GM23338 (cell line): ENCODE measurements around the gene OTUD1. TPM values are rescaled to one million over a fixed set of nuclear protein-coding genes. Genes with fewer than 3 reads are reported as not detected.

Experiments
- ATAC-seq: fragments of 200-7000 bp; cut with Tn5 transposase; 3 replicates; pipeline ENCODE4 v1.9.1; 2020
- DNase-seq: peaks from one replicate; pipeline ENCODE4 v3.0.0-alpha.2; 2015; ENCODE audit warnings: low spot score
- H2AFZ ChIP-seq: fragments of 200-600 bp; sonication (generic); 2 replicates; pipeline ENCODE4 v1.8.0; 2016; ENCODE audit warnings: antibody characterized with exemption, mild to moderate bottlenecking, moderate library complexity
- H3F3A ChIP-seq: fragments of 200-600 bp; sonication (generic); replicated peaks from 2 replicates; pipeline ENCODE4 v1.8.0; 2017; ENCODE audit warnings: antibody characterized with exemption, mixed run types, low read depth
- H3K27ac ChIP-seq: fragments of 200-600 bp; sonication (generic); 2 replicates; pipeline ENCODE4 v1.6.1; 2016; ENCODE audit warnings: low read depth
- H3K27me3 ChIP-seq: fragments of 200-600 bp; sonication (generic); 2 replicates; pipeline ENCODE4 v1.8.0; 2016; ENCODE audit warnings: mild to moderate bottlenecking, mixed run types, moderate library complexity; ENCODE audit not compliant: insufficient read depth
- H3K36me3 ChIP-seq: fragments of 200-600 bp; sonication (generic); 2 replicates; pipeline ENCODE4 v1.8.0; 2016; ENCODE audit warnings: mild to moderate bottlenecking; ENCODE audit not compliant: insufficient read depth
- H3K4me1 ChIP-seq: fragments of 200-600 bp; sonication (generic); 2 replicates; pipeline ENCODE4 v1.8.0; 2016; ENCODE audit warnings: mild to moderate bottlenecking, moderate library complexity; ENCODE audit not compliant: insufficient read depth
- H3K4me2 ChIP-seq: fragments of 200-600 bp; sonication (generic); 2 replicates; pipeline ENCODE4 v1.7.1; 2017; ENCODE audit warnings: mixed run types
- H3K4me3 ChIP-seq: fragments of 200-600 bp; sonication (generic); 2 replicates; pipeline ENCODE4 v1.6.1; 2016; ENCODE audit warnings: mixed run types
- H3K79me2 ChIP-seq: fragments of 200-600 bp; sonication (generic); replicated peaks from 2 replicates; pipeline ENCODE4 v1.8.0; 2017; ENCODE audit warnings: mild to moderate bottlenecking; ENCODE audit not compliant: insufficient read depth
- H3K9me2 ChIP-seq: fragments of 200-600 bp; sonication (generic); 2 replicates; pipeline ENCODE4 v1.8.0; 2017; ENCODE audit not compliant: insufficient read depth
- H4K20me1 ChIP-seq: fragments of 200-600 bp; sonication (generic); replicated peaks from 2 replicates; pipeline ENCODE4 v1.8.0; 2017; ENCODE audit warnings: mild to moderate bottlenecking; ENCODE audit not compliant: insufficient read depth
- H3K27ac Mint-ChIP-seq: 2 replicates; pipeline ENCODE4 v1.8.0; 2020; ENCODE audit warnings: inconsistent platforms, mild to moderate bottlenecking, moderate library complexity, mixed read lengths
- H3K27me3 Mint-ChIP-seq: 3 replicates; pipeline ENCODE4 v1.8.0; 2022; ENCODE audit warnings: low read depth, mild to moderate bottlenecking, moderate library complexity, mixed read lengths, inconsistent platforms; ENCODE audit not compliant: insufficient read depth, poor library complexity
- H3K36me3 Mint-ChIP-seq: 3 replicates; pipeline ENCODE4 v1.8.0; 2021; ENCODE audit warnings: low read depth, mild to moderate bottlenecking, inconsistent platforms, moderate library complexity, mixed read lengths
- H3K4me1 Mint-ChIP-seq: 3 replicates; pipeline ENCODE4 v1.8.0; 2020; ENCODE audit warnings: mild to moderate bottlenecking, inconsistent platforms, mixed read lengths
- H3K4me3 Mint-ChIP-seq: 3 replicates; pipeline ENCODE4 v1.8.0; 2021; ENCODE audit warnings: moderate library complexity, mild to moderate bottlenecking, inconsistent platforms, mixed read lengths
- H3K9me3 Mint-ChIP-seq: 3 replicates; pipeline ENCODE4 v1.8.0; 2020; ENCODE audit warnings: moderate library complexity, mild to moderate bottlenecking, inconsistent platforms, mixed read lengths
- EZH2 ChIP-seq: fragments of 200-600 bp; sonication (generic); IDR thresholded peaks from one replicate; pipeline ENCODE4 v1.8.0; 2017; ENCODE audit warnings: antibody characterized with exemption, mild to moderate bottlenecking, low read depth; ENCODE audit not compliant: unreplicated experiment
- JUNB ChIP-seq: IDR thresholded peaks from one replicate; pipeline ENCODE4 v1.6.1; 2016; ENCODE audit warnings: antibody characterized with exemption; ENCODE audit not compliant: unreplicated experiment
- POLR2AphosphoS5 ChIP-seq: IDR thresholded peaks from 2 replicates; pipeline ENCODE4 v1.6.1; 2016; ENCODE audit warnings: antibody characterized with exemption, low read depth
- STAT1 ChIP-seq: IDR thresholded peaks from one replicate; pipeline ENCODE4 v1.6.1; 2016; ENCODE audit warnings: antibody characterized with exemption; ENCODE audit not compliant: unreplicated experiment
- ZNF114 ChIP-seq: fragments of 250-450 bp; sonication (Bioruptor Pico); IDR thresholded peaks from 2 replicates; pipeline ENCODE4 v1.5.0; 2020; ENCODE audit warnings: mild to moderate bottlenecking, moderate library complexity
- ZNF331 ChIP-seq: fragments of 250-450 bp; sonication (Bioruptor Pico); IDR thresholded peaks from 2 replicates; pipeline ENCODE4 v1.5.0; 2020; ENCODE audit warnings: low read depth, mild to moderate bottlenecking, moderate library complexity
- polyA plus RNA-seq: library from polyadenylated mRNA; unstranded; fragments of >200 nt; fragmentation: Nextera tagmentation; extraction: Ambion mirVana; gene quantifications from 2 replicates; pipeline ENCODE4 v1.2.1, GENCODE V29; 2016
- total RNA-seq: library from RNA; depleted of rRNA; stranded (reverse); fragments of >200 nt; shearing (Covaris generic); gene quantifications from 2 replicates; pipeline ENCODE4 v1.2.3, GENCODE V29; 2014
- TF ChIP-seq, protein P1 (sequence below): IDR thresholded peaks from 2 replicates; pipeline ENCODE4 v1.6.1; 2016; ENCODE audit warnings: antibody characterized with exemption
- TF ChIP-seq, protein P2 (sequence below): IDR thresholded peaks from one replicate; pipeline ENCODE4 v1.6.1; 2018; ENCODE audit warnings: antibody characterized with exemption; ENCODE audit not compliant: unreplicated experiment

Gene OTUD1
- total and polyA plus RNA-seq, 2 experiments from 2014 or later: 2.5 to 8.3 TPM

DNA sequence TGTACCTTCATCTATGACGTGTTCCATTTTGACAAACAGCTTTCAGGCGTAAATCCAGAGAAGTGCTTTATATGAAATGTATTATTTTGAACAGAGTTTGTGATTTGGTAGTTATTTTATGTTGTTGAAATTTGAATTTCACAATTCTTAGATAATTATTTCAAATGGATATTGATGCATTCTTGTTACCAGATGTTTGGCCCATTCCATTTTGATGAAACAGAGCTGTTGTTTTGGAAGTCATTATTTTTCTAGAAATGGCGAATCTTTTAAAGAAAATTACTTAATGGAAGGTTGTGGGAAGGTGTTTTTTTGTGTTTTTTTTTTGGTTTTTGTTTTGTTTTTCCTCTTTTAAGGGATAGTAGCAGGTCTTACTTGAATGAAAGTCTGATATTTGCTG lies 2.4 kb downstream of the OTUD1 start:
- H3K79me2 ChIP-seq: peaks cover 24% of the 10 kb centered on the region
- H3K36me3 ChIP-seq: no peaks in the 10 kb centered on the region
- H3K4me3 ChIP-seq: peak overlapping the region; percentile 80
- Mint-ChIP-seq H3K27me3 (peaks cover 8% of the 10 kb centered on the region), H3K9me3 (peaks cover 6% of the 10 kb centered on the region; the same call in 1 of the 3 replicates), H3K4me1 (peaks cover 22% of the 10 kb centered on the region), H3K4me3 (peak overlapping the region; percentile 84; the same call in 2 of the 3 replicates), H3K27ac (no peak overlapping the region), H3K36me3 (peaks cover 7% of the 10 kb centered on the region; the same call in 2 of the 3 replicates)
- no peaks in the 10 kb centered on the region; the same call in 1 of the 2 replicates for H3F3A ChIP-seq
- peaks cover 4% of the 10 kb centered on the region; the same call in 1 of the 2 replicates for H4K20me1 ChIP-seq
- TF ChIP-seq POLR2AphosphoS5 (no peak), EZH2 (no peak), JUNB (no peak), ZNF114 (CRISPR knock-in tag) (no peak)
- TF ChIP-seq, protein P1, sequence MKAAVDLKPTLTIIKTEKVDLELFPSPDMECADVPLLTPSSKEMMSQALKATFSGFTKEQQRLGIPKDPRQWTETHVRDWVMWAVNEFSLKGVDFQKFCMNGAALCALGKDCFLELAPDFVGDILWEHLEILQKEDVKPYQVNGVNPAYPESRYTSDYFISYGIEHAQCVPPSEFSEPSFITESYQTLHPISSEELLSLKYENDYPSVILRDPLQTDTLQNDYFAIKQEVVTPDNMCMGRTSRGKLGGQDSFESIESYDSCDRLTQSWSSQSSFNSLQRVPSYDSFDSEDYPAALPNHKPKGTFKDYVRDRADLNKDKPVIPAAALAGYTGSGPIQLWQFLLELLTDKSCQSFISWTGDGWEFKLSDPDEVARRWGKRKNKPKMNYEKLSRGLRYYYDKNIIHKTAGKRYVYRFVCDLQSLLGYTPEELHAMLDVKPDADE: no peak
- TF ChIP-seq, protein P2, sequence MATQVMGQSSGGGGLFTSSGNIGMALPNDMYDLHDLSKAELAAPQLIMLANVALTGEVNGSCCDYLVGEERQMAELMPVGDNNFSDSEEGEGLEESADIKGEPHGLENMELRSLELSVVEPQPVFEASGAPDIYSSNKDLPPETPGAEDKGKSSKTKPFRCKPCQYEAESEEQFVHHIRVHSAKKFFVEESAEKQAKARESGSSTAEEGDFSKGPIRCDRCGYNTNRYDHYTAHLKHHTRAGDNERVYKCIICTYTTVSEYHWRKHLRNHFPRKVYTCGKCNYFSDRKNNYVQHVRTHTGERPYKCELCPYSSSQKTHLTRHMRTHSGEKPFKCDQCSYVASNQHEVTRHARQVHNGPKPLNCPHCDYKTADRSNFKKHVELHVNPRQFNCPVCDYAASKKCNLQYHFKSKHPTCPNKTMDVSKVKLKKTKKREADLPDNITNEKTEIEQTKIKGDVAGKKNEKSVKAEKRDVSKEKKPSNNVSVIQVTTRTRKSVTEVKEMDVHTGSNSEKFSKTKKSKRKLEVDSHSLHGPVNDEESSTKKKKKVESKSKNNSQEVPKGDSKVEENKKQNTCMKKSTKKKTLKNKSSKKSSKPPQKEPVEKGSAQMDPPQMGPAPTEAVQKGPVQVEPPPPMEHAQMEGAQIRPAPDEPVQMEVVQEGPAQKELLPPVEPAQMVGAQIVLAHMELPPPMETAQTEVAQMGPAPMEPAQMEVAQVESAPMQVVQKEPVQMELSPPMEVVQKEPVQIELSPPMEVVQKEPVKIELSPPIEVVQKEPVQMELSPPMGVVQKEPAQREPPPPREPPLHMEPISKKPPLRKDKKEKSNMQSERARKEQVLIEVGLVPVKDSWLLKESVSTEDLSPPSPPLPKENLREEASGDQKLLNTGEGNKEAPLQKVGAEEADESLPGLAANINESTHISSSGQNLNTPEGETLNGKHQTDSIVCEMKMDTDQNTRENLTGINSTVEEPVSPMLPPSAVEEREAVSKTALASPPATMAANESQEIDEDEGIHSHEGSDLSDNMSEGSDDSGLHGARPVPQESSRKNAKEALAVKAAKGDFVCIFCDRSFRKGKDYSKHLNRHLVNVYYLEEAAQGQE: no peak
- H3K4me2 ChIP-seq: peak overlapping the region; percentile 92
- H3K4me1 ChIP-seq: peaks cover 18% of the 10 kb centered on the region
- no peak for ATAC-seq
- H3K9me2 ChIP-seq: no peaks in the 10 kb centered on the region
- H3K27me3 ChIP-seq: peaks cover 12% of the 10 kb centered on the region
- H3K27ac ChIP-seq: no peak overlapping the region
- no peak overlapping the region for H2AFZ ChIP-seq
- no peak for DNase-seq

DNA sequence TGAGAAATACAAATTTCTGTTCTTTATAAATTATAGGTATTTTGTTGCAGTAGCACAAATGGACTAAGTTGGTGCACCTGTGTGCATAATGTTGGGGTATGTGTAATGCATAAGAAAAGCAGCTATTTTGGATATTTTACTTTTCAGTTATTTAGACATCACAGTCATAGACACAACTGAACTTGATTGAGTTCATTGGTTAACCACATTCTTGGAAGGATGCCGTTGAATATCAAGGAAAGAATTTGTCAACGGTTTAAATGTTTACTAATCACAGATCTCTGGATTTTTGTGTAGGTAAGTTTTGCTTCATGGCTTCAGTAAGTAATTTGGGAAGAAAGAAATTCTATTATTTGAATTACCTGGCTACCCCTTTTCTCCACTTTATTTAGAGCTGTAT lies 4.1 kb downstream of the OTUD1 start:
- TF ChIP-seq ZNF331 (CRISPR knock-in tag): no peak
- no peak for TF ChIP-seq EZH2
- no peak for TF ChIP-seq ZNF114 (CRISPR knock-in tag)
- no peak for TF ChIP-seq STAT1
- Histone ChIP-seq H3K9me2 (no peaks in the 10 kb centered on the region), H3K79me2 (peaks cover 24% of the 10 kb centered on the region), H4K20me1 (peaks cover 4% of the 10 kb centered on the region; the same call in 1 of the 2 replicates), H3K4me2 (no peak overlapping the region), H2AFZ (no peak overlapping the region), H3F3A (no peaks in the 10 kb centered on the region; the same call in 1 of the 2 replicates), H3K36me3 (no peaks in the 10 kb centered on the region), H3K4me1 (peaks cover 14% of the 10 kb centered on the region), H3K27ac (no peak overlapping the region), H3K4me3 (no peak overlapping the region), H3K27me3 (peaks cover 12% of the 10 kb centered on the region)
- ATAC-seq: no peak
- DNase-seq: no peak
- peaks cover 5% of the 10 kb centered on the region; the same call in 1 of the 3 replicates for H3K9me3 Mint-ChIP-seq
- H3K27me3 Mint-ChIP-seq: peaks cover 8% of the 10 kb centered on the region
- no peak overlapping the region for H3K4me3 Mint-ChIP-seq
- H3K4me1 Mint-ChIP-seq: peaks cover 16% of the 10 kb centered on the region
- H3K27ac Mint-ChIP-seq: no peak overlapping the region
- peaks cover 7% of the 10 kb centered on the region; the same call in 2 of the 3 replicates for H3K36me3 Mint-ChIP-seq
